Neural progenitor cell (in vitro differentiated cells): ENCODE results near the gene SARDH. TPM values are rescaled to one million over a fixed set of nuclear protein-coding genes. Genes with fewer than 3 reads are reported as not detected.

Experiments used
- DNase-seq: peaks from one replicate; pipeline ENCODE4 v3.0.0-alpha.2; 2016; ENCODE audit warnings: low spot score
- H2AFZ ChIP-seq: fragments of 200-600 bp; sonication (generic); replicated peaks from 2 replicates; pipeline ENCODE4 v1.6.1; 2016; ENCODE audit warnings: antibody characterized with exemption
- H3F3A ChIP-seq: fragments of 200-600 bp; sonication (generic); 2 replicates; pipeline ENCODE4 v1.6.1; 2016; ENCODE audit warnings: antibody characterized with exemption, low read depth
- H3K27ac ChIP-seq: fragments of 200-600 bp; sonication (generic); 2 replicates; pipeline ENCODE4 v1.5.1; 2016; ENCODE audit warnings: mild to moderate bottlenecking
- H3K27me3 ChIP-seq: fragments of 200-600 bp; sonication (generic); 2 replicates; pipeline ENCODE4 v1.6.1; 2016; ENCODE audit warnings: mild to moderate bottlenecking, moderate library complexity
- H3K36me3 ChIP-seq: fragments of 200-600 bp; sonication (generic); 2 replicates; pipeline ENCODE4 v1.5.1; 2016
- H3K4me1 ChIP-seq: fragments of 200-600 bp; sonication (generic); 2 replicates; pipeline ENCODE4 v1.6.1; 2016; ENCODE audit warnings: mixed run types
- H3K4me2 ChIP-seq: fragments of 200-600 bp; sonication (generic); 2 replicates; pipeline ENCODE4 v1.6.1; 2016
- H3K4me3 ChIP-seq: fragments of 200-600 bp; sonication (generic); 2 replicates; pipeline ENCODE4 v1.5.1; 2016
- H3K79me2 ChIP-seq: fragments of 200-600 bp; sonication (generic); 2 replicates; pipeline ENCODE4 v1.6.1; 2016; ENCODE audit warnings: low read depth
- H3K9ac ChIP-seq: fragments of 200-600 bp; sonication (generic); 2 replicates; pipeline ENCODE4 v1.6.1; 2016
- H3K9me3 ChIP-seq: fragments of 200-600 bp; sonication (generic); 2 replicates; pipeline ENCODE4 v1.5.1; 2016; ENCODE audit warnings: low read depth
- H4K20me1 ChIP-seq: fragments of 200-600 bp; sonication (generic); 2 replicates; pipeline ENCODE4 v1.6.1; 2016; ENCODE audit warnings: low read depth
- H3K27ac Mint-ChIP-seq: 3 replicates; pipeline ENCODE4 v1.8.0; 2021; ENCODE audit warnings: mixed read lengths
- H3K27me3 Mint-ChIP-seq: 2 replicates; pipeline ENCODE4 v1.8.0; 2022; ENCODE audit warnings: low read depth, mild to moderate bottlenecking, inconsistent platforms, moderate library complexity, mixed read lengths; ENCODE audit not compliant: insufficient read depth
- H3K36me3 Mint-ChIP-seq: 3 replicates; pipeline ENCODE4 v1.8.0; 2021; ENCODE audit warnings: mixed read lengths
- H3K4me1 Mint-ChIP-seq: 3 replicates; pipeline ENCODE4 v1.8.0; 2021; ENCODE audit warnings: mixed read lengths
- H3K4me3 Mint-ChIP-seq: 3 replicates; pipeline ENCODE4 v1.8.0; 2021; ENCODE audit warnings: mild to moderate bottlenecking, moderate library complexity, mixed read lengths
- H3K9me3 Mint-ChIP-seq: 3 replicates; pipeline ENCODE4 v1.8.0; 2020; ENCODE audit warnings: mixed read lengths
- CTCF ChIP-seq: fragments of 200-600 bp; sonication (generic); IDR thresholded peaks from 2 replicates; pipeline ENCODE4 v1.5.1; 2017; ENCODE audit warnings: antibody characterized with exemption, mild to moderate bottlenecking
- EZH2 ChIP-seq: fragments of 200-600 bp; sonication (generic); IDR thresholded peaks from 2 replicates; pipeline ENCODE4 v1.6.1; 2017; ENCODE audit warnings: antibody characterized with exemption, mild to moderate bottlenecking, moderate library complexity
- EZH2phosphoT487 ChIP-seq: fragments of 200-600 bp; sonication (generic); IDR thresholded peaks from 2 replicates; pipeline ENCODE4 v1.6.1; 2017; ENCODE audit warnings: antibody characterized with exemption
- total RNA-seq: library from RNA; depleted of rRNA; stranded (reverse); fragments of >200 nt; gene quantifications from 2 replicates; pipeline ENCODE4 v1.2.3, GENCODE V29; 2015; ENCODE audit warnings: low replicate concordance

The SARDH gene
- total RNA-seq, 1 donor from 2014 or later = 3.9 TPM

- no peaks in the 10 kb centered on the region for H4K20me1 ChIP-seq
- no peak for TF ChIP-seq EZH2phosphoT487
- no peak for TF ChIP-seq CTCF
- TF ChIP-seq EZH2 = no peak
- H3K36me3 ChIP-seq = no peaks in the 10 kb centered on the region
- H3K27me3 ChIP-seq = no peaks in the 10 kb centered on the region
- H3K27ac Mint-ChIP-seq = no peak overlapping the region
- no peaks in the 10 kb centered on the region for H3K27me3 Mint-ChIP-seq
- no peaks in the 10 kb centered on the region for H3K79me2 ChIP-seq
- no peak overlapping the region for H2AFZ ChIP-seq
- H3K36me3 Mint-ChIP-seq = peaks cover 24% of the 10 kb centered on the region
- no peak overlapping the region for H3K9ac ChIP-seq
- DNase-seq = no peak
- H3K4me1 Mint-ChIP-seq = peaks cover 13% of the 10 kb centered on the region
- no peaks in the 10 kb centered on the region for H3F3A ChIP-seq
- H3K9me3 ChIP-seq = no peaks in the 10 kb centered on the region
- no peak overlapping the region for H3K4me2 ChIP-seq
- H3K4me3 ChIP-seq = no peak overlapping the region
- no peaks in the 10 kb centered on the region for H3K9me3 Mint-ChIP-seq
- no peak overlapping the region for H3K27ac ChIP-seq
- H3K4me3 Mint-ChIP-seq = no peak overlapping the region
- H3K4me1 ChIP-seq = no peaks in the 10 kb centered on the region
Measured at GRCh38 chr9:133760713-133761290, 22.6 kb upstream of the SARDH start.

GRCh38 chr9:133759946-133760345 lies 21.8 kb upstream of the SARDH start:
- Histone ChIP-seq H3K4me3 (no peak overlapping the region), H3K4me2 (no peak overlapping the region), H3K36me3 (no peaks in the 10 kb centered on the region), H2AFZ (no peak overlapping the region), H3K4me1 (no peaks in the 10 kb centered on the region), H4K20me1 (no peaks in the 10 kb centered on the region), H3K79me2 (no peaks in the 10 kb centered on the region), H3K27me3 (no peaks in the 10 kb centered on the region), H3F3A (no peaks in the 10 kb centered on the region), H3K9me3 (no peaks in the 10 kb centered on the region), H3K27ac (no peak overlapping the region), H3K9ac (no peak overlapping the region)
- Mint-ChIP-seq H3K36me3 (peaks cover 18% of the 10 kb centered on the region), H3K9me3 (peaks cover 4% of the 10 kb centered on the region), H3K4me1 (peaks cover 13% of the 10 kb centered on the region), H3K27ac (no peak overlapping the region), H3K27me3 (no peaks in the 10 kb centered on the region), H3K4me3 (no peak overlapping the region)
- DNase-seq = no peak
- TF ChIP-seq EZH2 = no peak
- TF ChIP-seq EZH2phosphoT487 = no peak
- no peak for TF ChIP-seq CTCF

- DNase-seq = no peak
- H3K36me3 ChIP-seq = no peaks in the 10 kb centered on the region
- H4K20me1 ChIP-seq = no peaks in the 10 kb centered on the region
- no peak overlapping the region for H3K27ac ChIP-seq
- no peaks in the 10 kb centered on the region for H3K9me3 ChIP-seq
- Mint-ChIP-seq H3K27ac (no peak overlapping the region), H3K4me3 (no peak overlapping the region), H3K9me3 (peaks cover 5% of the 10 kb centered on the region), H3K4me1 (peaks cover 13% of the 10 kb centered on the region), H3K27me3 (no peaks in the 10 kb centered on the region), H3K36me3 (peaks cover 15% of the 10 kb centered on the region)
- no peaks in the 10 kb centered on the region for H3K27me3 ChIP-seq
- TF ChIP-seq EZH2 = no peak
- TF ChIP-seq EZH2phosphoT487 = no peak
- no peak for TF ChIP-seq CTCF
- no peaks in the 10 kb centered on the region for H3F3A ChIP-seq
- no peak overlapping the region for H3K9ac ChIP-seq
- no peak overlapping the region for H3K4me2 ChIP-seq
- H3K4me3 ChIP-seq = no peak overlapping the region
- no peaks in the 10 kb centered on the region for H3K4me1 ChIP-seq
- H3K79me2 ChIP-seq = no peaks in the 10 kb centered on the region
- H2AFZ ChIP-seq = no peak overlapping the region
Measured at GRCh38 chr9:133759146-133759900, 21.2 kb upstream of the SARDH start.
